Hepatocyte (in vitro differentiated cells): ENCODE data around the gene FCHSD2.

Source experiments
- CTCF ChIP-seq: fragments of 200-600 bp; sonication (generic); IDR thresholded peaks from 2 replicates; pipeline ENCODE4 v1.5.1; 2016; ENCODE audit warnings: antibody characterized with exemption, mild to moderate bottlenecking; ENCODE audit not compliant: poor library complexity
- EZH2 ChIP-seq: fragments of 200-600 bp; sonication (generic); IDR thresholded peaks from 2 replicates; pipeline ENCODE4 v1.6.1; 2016; ENCODE audit warnings: antibody characterized with exemption, mild to moderate bottlenecking, borderline replicate concordance
- EZH2phosphoT487 ChIP-seq: fragments of 200-600 bp; sonication (generic); IDR thresholded peaks from one replicate; pipeline ENCODE4 v1.6.1; 2018; ENCODE audit warnings: antibody characterized with exemption, mild to moderate bottlenecking, low read depth, moderate library complexity; ENCODE audit not compliant: unreplicated experiment, severe bottlenecking

GRCh38 chr11:73176874-73177155, 34.7 kb upstream of the FCHSD2 start:
- no peak for TF ChIP-seq CTCF
- no peak for TF ChIP-seq EZH2phosphoT487
- no peak for TF ChIP-seq EZH2
